HFF-Myc (cell line): ENCODE measurements around the gene PSME3.

ENCODE experiments used
- DNase-seq: peaks from one replicate; pipeline ENCODE4 v3.0.0-alpha.2; 2011; ENCODE audit warnings: low read depth; ENCODE audit errors: extremely low read depth
- H3K4me3 ChIP-seq: replicated peaks from 2 replicates; pipeline ENCODE4 v1.5.1; 2011; ENCODE audit warnings: low read depth, mild to moderate bottlenecking, control low read depth, low read length
- TF ChIP-seq, protein P1 (sequence below): IDR thresholded peaks from 2 replicates; pipeline ENCODE4 v1.5.1; 2012; ENCODE audit warnings: mild to moderate bottlenecking, low read depth, low read length, control low read depth; ENCODE audit errors: missing control alignments

PSME3 gene

GRCh38 chr17:42792545-42792944, 40.7 kb upstream of the PSME3 start:
- no peak overlapping the region for H3K4me3 ChIP-seq
- TF ChIP-seq, protein P1, sequence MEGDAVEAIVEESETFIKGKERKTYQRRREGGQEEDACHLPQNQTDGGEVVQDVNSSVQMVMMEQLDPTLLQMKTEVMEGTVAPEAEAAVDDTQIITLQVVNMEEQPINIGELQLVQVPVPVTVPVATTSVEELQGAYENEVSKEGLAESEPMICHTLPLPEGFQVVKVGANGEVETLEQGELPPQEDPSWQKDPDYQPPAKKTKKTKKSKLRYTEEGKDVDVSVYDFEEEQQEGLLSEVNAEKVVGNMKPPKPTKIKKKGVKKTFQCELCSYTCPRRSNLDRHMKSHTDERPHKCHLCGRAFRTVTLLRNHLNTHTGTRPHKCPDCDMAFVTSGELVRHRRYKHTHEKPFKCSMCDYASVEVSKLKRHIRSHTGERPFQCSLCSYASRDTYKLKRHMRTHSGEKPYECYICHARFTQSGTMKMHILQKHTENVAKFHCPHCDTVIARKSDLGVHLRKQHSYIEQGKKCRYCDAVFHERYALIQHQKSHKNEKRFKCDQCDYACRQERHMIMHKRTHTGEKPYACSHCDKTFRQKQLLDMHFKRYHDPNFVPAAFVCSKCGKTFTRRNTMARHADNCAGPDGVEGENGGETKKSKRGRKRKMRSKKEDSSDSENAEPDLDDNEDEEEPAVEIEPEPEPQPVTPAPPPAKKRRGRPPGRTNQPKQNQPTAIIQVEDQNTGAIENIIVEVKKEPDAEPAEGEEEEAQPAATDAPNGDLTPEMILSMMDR: no peak
- DNase-seq: no peak

DNA sequence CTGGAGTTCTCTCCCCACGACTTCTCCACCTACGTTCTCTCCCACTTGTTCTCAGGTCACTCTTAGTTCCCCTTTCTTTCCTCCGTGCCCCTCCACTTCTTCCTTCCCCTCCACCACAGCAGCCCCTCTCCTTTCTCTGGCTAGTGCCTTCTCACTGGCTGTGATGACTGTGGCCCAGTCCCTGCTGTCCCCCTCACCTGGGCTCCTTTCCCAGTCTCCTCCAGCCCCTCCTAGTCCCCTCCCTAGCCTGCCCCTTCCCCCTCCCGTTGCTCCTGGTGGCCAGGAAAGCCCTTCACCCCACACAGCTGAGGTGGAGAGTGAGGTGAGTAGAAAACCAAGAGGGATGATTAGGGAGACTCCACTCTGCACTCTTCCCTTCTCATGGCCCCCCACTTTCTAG, 38.1 kb upstream of the PSME3 start:
- no peak for DNase-seq
- TF ChIP-seq, protein P1: no peak
- no peak overlapping the region for H3K4me3 ChIP-seq

DNA sequence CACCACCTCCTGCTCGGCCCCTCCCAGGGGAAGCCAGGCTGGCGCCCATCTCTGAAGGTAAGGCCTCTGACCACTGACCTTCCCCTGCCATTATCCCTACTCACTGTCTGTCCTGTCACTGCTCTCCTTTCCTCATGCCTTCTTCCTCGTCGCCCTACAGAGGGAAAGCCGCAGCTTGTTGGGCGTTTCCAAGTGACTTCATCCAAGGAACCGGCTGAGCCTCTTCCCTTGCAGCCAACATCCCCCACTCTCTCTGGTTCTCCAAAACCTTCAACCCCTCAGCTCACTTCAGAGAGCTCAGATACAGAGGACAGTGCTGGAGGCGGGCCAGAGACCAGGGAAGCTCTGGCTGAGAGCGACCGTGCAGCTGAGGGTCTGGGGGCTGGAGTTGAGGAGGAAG, 37.7 kb upstream of the PSME3 start:
- TF ChIP-seq, protein P1: no peak
- DNase-seq: no peak
- no peak overlapping the region for H3K4me3 ChIP-seq

DNA sequence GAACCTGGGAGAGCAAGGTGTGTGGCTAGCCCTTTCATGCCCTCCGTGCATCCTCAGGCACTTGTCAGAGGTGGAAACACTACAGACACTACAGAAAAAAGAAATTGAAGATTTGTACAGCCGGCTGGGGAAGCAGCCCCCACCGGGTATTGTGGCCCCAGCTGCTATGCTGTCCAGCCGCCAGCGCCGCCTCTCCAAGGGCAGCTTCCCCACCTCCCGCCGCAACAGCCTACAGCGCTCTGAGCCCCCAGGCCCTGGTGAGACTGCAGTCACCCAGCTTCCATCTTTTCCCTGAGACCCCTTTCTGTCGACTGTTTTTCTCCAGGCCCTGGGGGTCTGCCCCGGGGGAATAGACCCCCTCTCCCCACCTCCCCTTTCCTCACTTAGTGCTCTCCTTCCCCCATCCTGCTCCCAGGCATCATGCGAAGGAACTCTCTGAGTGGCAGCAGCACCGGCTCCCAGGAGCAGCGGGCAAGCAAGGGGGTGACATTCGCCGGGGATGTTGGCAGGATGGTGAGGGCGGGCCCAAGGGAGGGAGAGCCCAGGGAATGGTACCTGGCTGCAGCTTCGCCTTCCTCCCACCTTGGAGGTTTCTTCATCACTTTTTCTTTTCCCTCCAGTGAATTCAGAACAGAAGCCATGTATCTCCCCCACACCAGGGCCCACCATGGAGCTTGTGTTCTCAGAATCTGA, 37.0 kb upstream of the PSME3 start:
- no peak for DNase-seq
- TF ChIP-seq, protein P1: no peak
- H3K4me3 ChIP-seq: no peak overlapping the region

DNA sequence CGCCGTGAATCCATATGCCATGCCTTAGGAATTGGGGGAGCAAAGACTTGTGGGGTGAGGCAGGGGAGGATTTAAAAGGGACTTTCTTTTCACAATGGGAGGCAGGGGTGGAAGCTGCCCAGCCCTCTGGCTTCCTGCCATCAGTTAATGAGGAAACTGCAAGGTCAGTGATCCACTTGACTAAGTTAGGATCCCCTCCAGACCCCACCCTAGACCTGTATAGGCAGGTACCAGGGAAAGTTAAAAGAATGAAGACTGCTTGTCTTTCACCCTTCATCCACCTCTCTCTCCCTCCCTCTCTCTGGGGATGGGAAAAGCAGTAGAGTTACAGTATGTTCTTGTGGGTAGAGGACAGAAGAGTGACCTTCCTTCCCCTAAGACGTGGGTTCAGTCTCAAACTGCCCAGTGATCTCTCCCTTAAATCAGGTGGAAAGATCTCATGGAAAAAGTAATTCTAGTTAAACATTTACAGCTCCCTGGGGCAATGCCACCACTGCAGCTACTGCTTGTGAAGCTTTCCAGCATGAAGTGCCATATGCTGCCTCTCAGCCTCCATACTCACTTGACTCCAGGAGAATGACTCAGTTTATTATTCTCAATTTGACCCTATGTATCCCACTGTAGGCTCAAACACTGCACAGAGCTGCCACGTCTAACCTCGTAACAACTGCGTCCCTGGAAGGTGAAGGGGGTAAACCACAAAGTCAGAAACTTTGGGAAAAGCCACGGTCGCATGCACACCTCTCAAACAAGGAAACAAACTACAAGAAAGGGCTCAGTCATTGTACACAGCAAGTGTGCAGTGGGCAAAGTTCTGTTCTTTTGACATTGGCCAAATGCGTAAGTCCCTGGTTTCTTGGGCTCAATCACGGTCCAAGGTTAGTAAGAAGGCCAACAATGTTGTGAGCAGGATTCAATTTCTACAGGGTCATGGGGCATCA, 35.9 kb upstream of the PSME3 start:
- peak overlapping the region; percentile 59 for H3K4me3 ChIP-seq
- no peak for DNase-seq
- TF ChIP-seq, protein P1: no peak

DNA sequence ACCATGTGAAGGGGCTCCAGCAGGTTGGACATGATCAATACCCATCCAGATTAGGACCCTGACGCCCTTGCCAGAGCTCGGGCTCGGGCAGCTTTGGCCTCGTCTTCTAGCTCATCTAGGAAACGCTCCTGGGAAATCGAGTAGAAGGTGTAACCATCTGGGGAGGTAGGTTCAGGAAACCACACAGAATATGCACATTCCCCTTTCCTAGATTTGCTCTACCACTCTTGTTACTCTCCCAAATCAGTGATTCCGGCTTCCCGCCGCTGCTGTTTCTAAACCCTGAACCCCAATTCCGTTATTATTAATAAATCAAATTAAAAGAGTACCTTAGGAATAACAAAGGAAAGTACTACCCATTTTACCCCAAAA, 35.2 kb upstream of the PSME3 start:
- TF ChIP-seq, protein P1: no peak
- DNase-seq: no peak
- peak overlapping the region; percentile 59 for H3K4me3 ChIP-seq
